CD4-positive, alpha-beta T cell treated with Interleukin-1 beta for 1 hour (primary cell): ENCODE data around the gene PAPLN.
"Not testable (repeated sequence)": the region's sequence is repeated elsewhere in the genome, so short reads cannot be mapped to it uniquely, and the experiment has no call there.

Source experiments
- DNase-seq, 2 donors: peaks; one replicate each; pipeline ENCODE4 v3.0.0-alpha.2; 2020 to 2022

Gene PAPLN

GRCh38 chr14:73237219-73237785 is at the start of gene PAPLN:
Gene PAPLN, plus strand, starts transcription at chr14:73237506. Its CDS starts 2,273 bp downstream, at chr14:73239779.
- peak in 1 of 2 donors; percentile 29 for DNase-seq

- DNase-seq, result no peak
These were observed 48.8 kb upstream of the PAPLN start for GRCh38 chr14:73188501-73188911.

- no peak for DNase-seq
These were observed 47.7 kb upstream of the PAPLN start for GRCh38 chr14:73189651-73190050.

- no peak for DNase-seq
These were observed 45.9 kb upstream of the PAPLN start for GRCh38 chr14:73191441-73191840.

GRCh38 chr14:73194306-73194705 is 43.0 kb upstream of the PAPLN start:
- DNase-seq, result not testable (repeated sequence)

- DNase-seq, result no peak
These were observed 39.1 kb upstream of the PAPLN start for GRCh38 chr14:73198253-73198652.

GRCh38 chr14:73203527-73203926 is 33.8 kb upstream of the PAPLN start:
- DNase-seq, result no peak

GRCh38 chr14:73207615-73208014 is 29.7 kb upstream of the PAPLN start:
- DNase-seq, result no peak

GRCh38 chr14:73208390-73208789 is 28.9 kb upstream of the PAPLN start:
- no peak for DNase-seq

GRCh38 chr14:73208846-73209245 is 28.5 kb upstream of the PAPLN start:
- no peak for DNase-seq

GRCh38 chr14:73209953-73210352 is 27.4 kb upstream of the PAPLN start:
- DNase-seq, result no peak

GRCh38 chr14:73211251-73212040 is 25.9 kb upstream of the PAPLN start:
- no peak for DNase-seq

- DNase-seq, result no peak
These were observed 21.3 kb upstream of the PAPLN start for GRCh38 chr14:73216030-73216429.

GRCh38 chr14:73217411-73217810 is 19.9 kb upstream of the PAPLN start:
- no peak for DNase-seq

GRCh38 chr14:73220061-73220460 is 17.2 kb upstream of the PAPLN start:
- DNase-seq, result no peak

GRCh38 chr14:73220634-73221033 is 16.7 kb upstream of the PAPLN start:
- no peak for DNase-seq

GRCh38 chr14:73221945-73222344 is 15.4 kb upstream of the PAPLN start:
- DNase-seq, result no peak

GRCh38 chr14:73223049-73223448 is 14.3 kb upstream of the PAPLN start:
- DNase-seq, result no peak

GRCh38 chr14:73225496-73225895 is 11.8 kb upstream of the PAPLN start:
- no peak for DNase-seq

GRCh38 chr14:73227812-73228781 is 9.2 kb upstream of the PAPLN start:
- no peak for DNase-seq

- no peak for DNase-seq
These were observed 7.3 kb upstream of the PAPLN start for GRCh38 chr14:73230051-73230450.

- no peak for DNase-seq
These were observed 5.1 kb upstream of the PAPLN start for GRCh38 chr14:73231981-73232851.
